ENCODE measurements around the gene PEG3.
"Not testable (repeated sequence)": the region's sequence is repeated elsewhere in the genome, so short reads cannot be mapped to it uniquely, and the experiment has no call there.

The PEG3 gene

DNA sequence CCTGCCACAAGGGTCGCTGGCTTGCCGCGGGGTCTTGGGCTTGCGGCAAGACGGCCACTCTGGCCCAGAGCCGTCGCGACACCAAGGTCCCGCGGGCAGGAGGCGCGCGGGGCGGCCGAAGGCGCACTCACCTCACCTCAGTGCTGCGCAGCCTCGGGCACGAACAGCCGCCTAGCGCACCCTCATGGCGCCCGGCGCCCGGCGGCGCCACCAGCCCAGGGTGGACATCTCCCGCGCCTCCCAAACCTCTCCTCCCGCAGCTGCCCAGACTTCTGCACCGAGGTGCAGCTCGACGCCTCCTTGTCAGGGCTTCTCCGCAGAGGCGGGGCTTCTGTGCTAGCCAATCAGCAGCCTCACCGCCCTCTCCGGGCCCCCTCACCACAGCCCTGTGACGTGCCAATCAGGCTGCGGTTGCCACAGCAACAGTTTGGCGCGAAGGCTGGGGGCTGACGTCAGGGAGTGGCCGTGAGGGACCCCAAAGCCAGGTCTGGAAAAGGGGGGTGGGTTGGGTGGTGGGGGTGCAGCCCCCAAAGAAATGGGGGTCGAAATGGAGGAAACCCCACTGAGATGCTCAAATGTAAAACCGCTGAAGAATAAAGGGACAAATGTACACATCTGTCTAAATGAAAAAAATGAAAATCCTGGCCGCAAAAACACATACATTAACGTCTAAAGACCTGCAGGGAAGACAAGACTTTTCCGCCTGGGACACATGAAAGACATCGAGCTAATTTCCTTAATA lies at the start of gene PEG3, which contains the start of gene ZIM2:
PEG3 (minus strand) TSS at position 276 of the 742 bp plus-strand sequence. CDS start 16,071 bp downstream, outside the sequence.
ZIM2 (minus strand) TSS at position 276 of the 742 bp plus-strand sequence. CDS start 16,449 bp downstream, outside the sequence.
- no peak for DNase-seq (ENCODE audit: low read depth)

- no peak for DNase-seq (ENCODE audit: low read depth)
Measured at GRCh38 chr19:56885173-56885985, 44.9 kb upstream of the PEG3 start.

DNA sequence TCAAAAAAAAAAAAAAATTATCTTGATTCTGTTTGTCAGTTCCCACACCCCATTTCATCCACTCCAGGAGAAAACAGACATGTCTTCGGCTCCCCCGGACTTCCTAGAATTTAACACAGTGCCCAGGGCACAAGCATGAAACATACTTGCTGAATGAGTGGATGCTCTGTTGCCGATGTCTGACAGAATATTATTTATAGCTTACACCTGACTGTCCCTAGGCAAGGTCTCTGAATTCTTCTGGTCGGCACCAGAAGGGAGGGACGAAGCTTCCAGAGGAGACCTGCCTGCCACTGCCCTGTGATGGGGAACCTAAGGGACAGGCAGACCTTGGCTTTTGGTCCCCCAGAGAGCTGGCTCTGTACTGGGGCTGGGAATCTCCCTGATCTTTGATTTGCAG lies 43.9 kb upstream of the PEG3 start:
- no peak for DNase-seq (ENCODE audit: low read depth)

DNA sequence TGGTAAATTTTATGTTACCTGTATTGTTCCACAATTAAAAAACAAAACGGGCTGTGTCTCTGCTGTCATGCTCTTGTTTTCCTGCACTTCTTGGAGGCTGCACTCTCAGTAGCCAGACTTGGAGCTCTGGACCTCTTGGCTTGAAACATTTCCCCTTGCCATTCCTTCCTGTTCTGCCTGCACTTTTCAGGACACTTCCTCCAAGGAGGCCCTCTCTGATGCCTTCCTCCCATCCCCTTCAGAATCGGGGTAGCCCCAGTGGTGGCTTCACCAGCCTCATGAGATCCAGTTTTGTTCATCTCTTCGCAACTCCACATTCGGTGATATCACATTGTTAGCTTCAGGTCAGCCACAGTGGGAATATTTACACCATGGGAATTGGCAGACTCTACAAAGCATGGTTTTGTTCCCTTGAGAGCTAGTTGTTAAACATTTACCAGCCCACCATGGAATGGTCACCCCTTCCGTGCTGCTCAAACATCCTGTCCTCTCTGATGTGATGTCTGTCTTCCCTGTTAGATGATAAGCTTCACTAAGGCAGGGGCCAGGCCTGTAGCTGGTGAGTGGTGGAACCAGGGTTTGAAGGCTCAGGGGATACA lies 40.2 kb upstream of the PEG3 start:
- DNase-seq (ENCODE audit: low read depth): no peak

GRCh38 chr19:56877069-56877715 lies 36.7 kb upstream of the PEG3 start:
- DNase-seq (ENCODE audit: low read depth): no peak

DNA sequence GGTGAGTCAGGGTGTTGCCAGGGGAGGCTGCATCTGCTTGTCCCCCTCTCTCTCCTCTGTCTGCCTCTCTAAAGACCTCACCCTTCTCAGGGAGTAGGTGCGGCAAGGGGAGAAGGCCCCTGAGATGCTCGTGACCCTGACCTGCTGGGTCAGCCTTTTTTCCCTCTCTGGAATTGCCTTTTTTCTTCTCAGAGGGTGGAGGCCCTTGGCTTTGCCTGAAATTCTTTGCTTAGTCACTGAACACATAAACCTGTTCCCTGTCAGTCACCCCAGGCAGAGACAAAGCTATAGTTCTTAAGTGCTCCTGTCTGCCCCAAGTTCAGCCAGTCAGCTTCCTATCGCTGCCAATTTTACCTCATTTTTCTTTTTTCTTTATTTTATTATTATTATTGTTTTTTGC lies 35.2 kb upstream of the PEG3 start:
- DNase-seq (ENCODE audit: low read depth): no peak

GRCh38 chr19:56874530-56874929 lies 34.0 kb upstream of the PEG3 start:
- no peak for DNase-seq (ENCODE audit: low read depth)

DNA sequence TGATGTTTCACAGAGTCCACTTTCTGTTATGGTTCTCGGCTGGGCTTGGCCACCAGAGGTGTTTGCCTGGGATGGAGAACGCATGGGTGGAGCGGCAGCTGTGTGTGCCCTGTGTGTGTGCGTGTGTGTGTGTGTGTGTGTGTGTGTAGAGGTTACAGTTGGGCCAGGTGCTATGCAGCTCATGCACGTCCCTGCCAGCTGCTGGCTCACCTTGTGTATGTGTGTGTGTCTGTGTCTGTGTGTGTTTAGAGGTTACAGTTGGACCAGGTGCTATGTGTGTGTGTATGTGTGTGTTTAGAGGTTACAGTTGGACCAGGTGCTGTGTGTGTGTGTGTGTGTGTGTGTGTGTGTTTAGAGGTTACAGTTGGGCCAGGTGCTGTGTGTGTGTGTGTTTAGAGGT lies 33.0 kb upstream of the PEG3 start:
- no peak for DNase-seq (ENCODE audit: low read depth)

DNA sequence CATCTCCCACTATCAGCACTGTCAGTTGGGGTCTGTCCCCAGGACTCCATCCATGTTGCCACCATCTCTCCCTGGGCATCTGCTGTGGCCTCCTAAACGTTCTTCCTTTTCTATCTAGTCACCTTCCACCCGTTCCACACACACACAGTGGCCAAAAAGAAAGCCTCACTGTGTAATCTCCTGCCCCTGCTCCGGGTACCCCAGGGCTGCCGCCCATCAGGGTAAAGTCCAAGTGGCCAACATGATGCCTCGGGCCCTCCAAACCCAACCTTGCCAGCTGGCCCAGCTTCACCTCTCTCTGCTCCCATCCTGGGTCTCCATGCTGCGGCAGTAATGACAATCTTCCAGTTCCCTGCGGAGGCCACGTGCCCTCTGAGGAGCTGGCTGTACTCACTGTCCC lies 29.4 kb upstream of the PEG3 start:
- no peak for DNase-seq (ENCODE audit: low read depth)

GRCh38 chr19:56868446-56868845 lies 27.9 kb upstream of the PEG3 start:
- DNase-seq (ENCODE audit: low read depth): no peak

GRCh38 chr19:56866538-56866937 lies 26.0 kb upstream of the PEG3 start:
- no peak for DNase-seq (ENCODE audit: low read depth)

GRCh38 chr19:56864443-56865125 lies 24.1 kb upstream of the PEG3 start:
- DNase-seq (ENCODE audit: low read depth): no peak

DNA sequence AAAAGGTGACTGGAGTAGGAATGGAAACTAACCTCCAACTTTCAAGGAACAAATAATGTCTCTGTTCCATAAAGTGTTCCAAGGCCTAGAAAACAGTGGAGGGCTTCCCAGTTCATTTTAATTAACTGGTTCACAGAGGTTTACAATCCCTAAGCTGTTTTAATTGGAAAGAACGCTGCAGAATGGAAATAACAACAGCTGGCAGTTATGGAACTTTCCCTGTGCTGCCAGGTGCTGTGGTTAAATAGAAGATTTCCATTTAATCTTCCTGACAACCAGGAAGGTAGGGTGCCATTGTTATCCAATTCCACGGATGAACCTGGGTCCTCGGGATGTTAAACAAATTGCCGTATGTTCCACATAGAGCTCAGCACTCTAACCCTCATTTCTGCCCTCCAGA lies 22.2 kb upstream of the PEG3 start:
- no peak for DNase-seq (ENCODE audit: low read depth)

- DNase-seq (ENCODE audit: low read depth): not testable (repeated sequence)
Measured at GRCh38 chr19:56860409-56860808, 19.9 kb upstream of the PEG3 start.

GRCh38 chr19:56858026-56858425 lies 17.5 kb upstream of the PEG3 start:
- no peak for DNase-seq (ENCODE audit: low read depth)

GRCh38 chr19:56856822-56857221 lies 16.3 kb upstream of the PEG3 start:
- no peak for DNase-seq (ENCODE audit: low read depth)

- DNase-seq (ENCODE audit: low read depth): not testable (repeated sequence)
Measured at GRCh38 chr19:56852361-56852760, 11.8 kb upstream of the PEG3 start.

- no peak for DNase-seq (ENCODE audit: low read depth)
Measured at GRCh38 chr19:56848166-56848565, 7.6 kb upstream of the PEG3 start.

- no peak for DNase-seq (ENCODE audit: low read depth)
Measured at GRCh38 chr19:56842412-56842811, 1.9 kb upstream of the PEG3 start.

- DNase-seq (ENCODE audit: low read depth): no peak
Measured at GRCh38 chr19:56841193-56841543, 642 bp upstream of the PEG3 start.

DNA sequence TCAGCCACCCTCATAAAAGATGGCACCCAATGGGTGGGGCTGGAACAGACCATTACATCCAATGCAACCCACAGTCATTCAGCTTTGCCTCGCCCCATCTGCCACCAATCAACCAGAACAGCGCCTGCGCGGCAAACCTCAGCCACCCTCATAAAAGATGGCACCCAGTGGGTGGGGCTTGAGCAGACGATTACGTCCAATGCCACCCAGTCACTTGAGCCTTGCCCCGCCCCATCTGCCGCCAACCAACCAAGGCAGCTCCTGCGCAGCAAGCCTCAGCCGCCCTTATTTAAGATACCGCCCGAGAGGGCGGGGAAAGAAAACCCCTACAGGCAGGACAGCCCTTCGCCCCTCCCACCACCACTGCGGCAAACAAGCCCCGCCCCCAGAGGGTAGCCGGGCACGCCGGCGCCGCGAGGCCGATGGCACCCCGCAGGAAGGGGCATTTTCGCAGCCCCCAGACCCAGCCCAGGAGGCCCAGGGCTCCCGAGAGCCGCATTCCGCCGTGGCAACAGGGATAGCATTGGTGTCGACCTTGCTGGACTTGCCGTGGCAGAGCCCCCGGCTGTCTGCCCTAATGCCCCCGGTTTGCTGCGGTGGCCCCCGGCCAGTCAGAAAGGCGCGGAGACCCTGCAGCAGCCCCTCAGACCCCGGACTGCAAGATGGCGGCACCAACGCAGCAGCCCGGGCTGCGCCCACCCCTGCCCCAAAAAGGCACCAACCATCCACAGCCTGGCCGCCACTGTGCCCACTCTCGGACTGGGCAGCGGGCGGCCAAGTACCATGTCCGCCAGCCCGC lies 675 bp downstream of the PEG3 start:
- DNase-seq (ENCODE audit: low read depth): no peak
